Caco-2 (cell line): ENCODE data around the gene NCKAP5. TPM values are rescaled to one million over a fixed set of nuclear protein-coding genes. Genes with fewer than 3 reads are reported as not detected.

ENCODE experiments used
- BruUV-seq: library from RNA; stranded (reverse); fragments of 400-500 nt; replicated peaks from 2 replicates; lab custom pipeline; 2021; lab: Mats Ljungman, UMichigan
- CTCF ChIA-PET: fragments of 300-600 bp; sonication (Branson Sonifier 250); formaldehyde crosslinking; loops from one replicate; lab custom pipeline; 2022; ENCODE audit warnings: antibody characterized with exemption; lab: Charles Lee
- POLR2A ChIA-PET: fragments of 300-600 bp; sonication (Branson Sonifier 250); formaldehyde crosslinking; loops from one replicate; lab custom pipeline; 2022; ENCODE audit warnings: antibody characterized with exemption; lab: Charles Lee
- DNase-seq, 2 experiments: peaks; one replicate each; pipeline versions ENCODE4 v3.0.0 to v3.0.0-alpha.2; 2020 to 2022
- H3K27me3 ChIP-seq: replicated peaks from 2 replicates; pipeline ENCODE4 v1.6.0; 2011; ENCODE audit warnings: low read length; ENCODE audit not compliant: control insufficient read depth, insufficient read depth
- H3K36me3 ChIP-seq: 2 replicates; pipeline ENCODE4 v1.5.1; 2011; ENCODE audit warnings: low read length; ENCODE audit not compliant: control insufficient read depth, insufficient read depth
- H3K4me1 ChIP-seq: fragments of 250-450 bp; sonication (Bioruptor Pico); 2 replicates; pipeline ENCODE4 v1.5.1; 2020; ENCODE audit warnings: mild to moderate bottlenecking
- H3K4me3 ChIP-seq: 2 replicates; pipeline ENCODE4 v1.5.1; 2011; ENCODE audit warnings: low read depth, mild to moderate bottlenecking, control low read depth, low read length
- H3K9me3 ChIP-seq: fragments of 250-450 bp; sonication (Bioruptor Pico); 2 replicates; pipeline ENCODE4 v1.5.1; 2020; ENCODE audit warnings: mild to moderate bottlenecking, moderate library complexity
- H3K27ac Mint-ChIP-seq: one replicate; pipeline ENCODE4 v1.8.0; 2022; ENCODE audit warnings: mixed read lengths; ENCODE audit not compliant: unreplicated experiment
- H3K27me3 Mint-ChIP-seq: one replicate; pipeline ENCODE4 v1.8.0; 2022; ENCODE audit warnings: mixed read lengths; ENCODE audit not compliant: insufficient read depth, unreplicated experiment
- H3K36me3 Mint-ChIP-seq: one replicate; pipeline ENCODE4 v1.8.0; 2022; ENCODE audit warnings: mild to moderate bottlenecking, mixed read lengths; ENCODE audit not compliant: insufficient read depth, unreplicated experiment
- H3K4me1 Mint-ChIP-seq: one replicate; pipeline ENCODE4 v1.8.0; 2022; ENCODE audit warnings: low read depth, mixed read lengths; ENCODE audit not compliant: unreplicated experiment
- H3K4me3 Mint-ChIP-seq: one replicate; pipeline ENCODE4 v1.8.0; 2022; ENCODE audit warnings: mild to moderate bottlenecking, moderate library complexity, mixed read lengths; ENCODE audit not compliant: unreplicated experiment
- H3K9me3 Mint-ChIP-seq: one replicate; pipeline ENCODE4 v1.8.0; 2022; ENCODE audit warnings: mixed read lengths; ENCODE audit not compliant: unreplicated experiment
- intact Hi-C: fragments of 100-400 bp; cut with micrococcal nuclease; formaldehyde crosslinking; loops from one replicate; pipeline ENCODE4 v1.10.0; 2022; ENCODE audit not compliant: unreplicated experiment
- total RNA-seq: library from RNA; stranded (reverse); gene quantifications from 2 replicates; pipeline ENCODE4 v1.2.3, GENCODE V29; 2022
- TF ChIP-seq, protein P1 (sequence below), 2 experiments: fragments of 200-600 bp in 1 of 2; IDR thresholded peaks; 1 replicate in 1 of 2; 2 replicates in 1 of 2; pipeline versions ENCODE4 v1.5.1 to v1.8.0; 2011 to 2022; ENCODE audit warnings: antibody characterized with exemption in 1 of 2, control low read depth in 1 of 2, inconsistent platforms in 1 of 2, low read depth in 1 of 2, low read length in 1 of 2, mild to moderate bottlenecking in 1 of 2, moderate library complexity in 1 of 2; ENCODE audit not compliant: insufficient read depth in 1 of 2, severe bottlenecking in 1 of 2, unreplicated experiment in 1 of 2

The NCKAP5 gene
- total RNA-seq, 1 experiment from 2014 or later, result 3.8 TPM

DNA sequence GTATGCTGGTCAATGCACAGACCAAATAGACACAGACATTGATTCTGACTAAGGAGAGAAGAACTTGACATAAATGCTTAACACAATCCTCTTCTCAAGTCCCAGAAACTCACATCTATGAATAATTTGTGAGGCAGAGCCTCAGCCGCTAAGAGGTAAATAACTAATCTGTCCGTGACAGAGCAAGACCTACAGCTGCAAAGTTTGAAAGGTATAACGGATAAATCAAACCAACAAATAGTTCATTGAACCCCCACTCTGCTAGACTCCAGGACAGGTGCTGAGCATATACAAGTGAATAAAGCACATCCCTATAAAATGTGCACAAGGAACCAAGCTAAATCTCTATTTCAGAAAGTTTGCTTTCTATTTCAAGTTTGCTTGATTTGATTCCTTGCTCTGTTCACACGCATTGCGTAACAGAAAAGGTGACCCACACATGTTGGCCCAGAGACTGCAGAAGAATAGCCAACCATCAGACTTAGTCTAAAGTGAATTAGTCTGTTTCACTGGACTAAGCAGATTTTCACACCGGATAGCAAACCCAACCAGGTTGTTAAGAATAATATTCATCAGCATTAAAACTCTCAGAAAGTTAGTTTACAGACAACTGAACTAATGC is 51.7 kb downstream of the NCKAP5 start:
- intact Hi-C loops, result loop anchor here (5.0 kb wide), 1 partner anchor 46 kb away; no protein-coding TSS in a partner anchor
- Mint-ChIP-seq H3K4me3 (no peak overlapping the region), H3K36me3 (no peaks in the 10 kb centered on the region), H3K27ac (no peak overlapping the region), H3K4me1 (no peaks in the 10 kb centered on the region), H3K9me3 (no peaks in the 10 kb centered on the region), H3K27me3 (no peaks in the 10 kb centered on the region)
- ChIA-PET POLR2A (no interaction called here), CTCF (no interaction called here)
- no TSS peak for BruUV-seq
- H3K9me3 ChIP-seq, result no peaks in the 10 kb centered on the region
- TF ChIP-seq, protein P1, sequence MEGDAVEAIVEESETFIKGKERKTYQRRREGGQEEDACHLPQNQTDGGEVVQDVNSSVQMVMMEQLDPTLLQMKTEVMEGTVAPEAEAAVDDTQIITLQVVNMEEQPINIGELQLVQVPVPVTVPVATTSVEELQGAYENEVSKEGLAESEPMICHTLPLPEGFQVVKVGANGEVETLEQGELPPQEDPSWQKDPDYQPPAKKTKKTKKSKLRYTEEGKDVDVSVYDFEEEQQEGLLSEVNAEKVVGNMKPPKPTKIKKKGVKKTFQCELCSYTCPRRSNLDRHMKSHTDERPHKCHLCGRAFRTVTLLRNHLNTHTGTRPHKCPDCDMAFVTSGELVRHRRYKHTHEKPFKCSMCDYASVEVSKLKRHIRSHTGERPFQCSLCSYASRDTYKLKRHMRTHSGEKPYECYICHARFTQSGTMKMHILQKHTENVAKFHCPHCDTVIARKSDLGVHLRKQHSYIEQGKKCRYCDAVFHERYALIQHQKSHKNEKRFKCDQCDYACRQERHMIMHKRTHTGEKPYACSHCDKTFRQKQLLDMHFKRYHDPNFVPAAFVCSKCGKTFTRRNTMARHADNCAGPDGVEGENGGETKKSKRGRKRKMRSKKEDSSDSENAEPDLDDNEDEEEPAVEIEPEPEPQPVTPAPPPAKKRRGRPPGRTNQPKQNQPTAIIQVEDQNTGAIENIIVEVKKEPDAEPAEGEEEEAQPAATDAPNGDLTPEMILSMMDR (IDR thresholded peaks at IDR 0.05; ENCODE audit: insufficient read depth in 1 of 2, low read depth in 1 of 2, low read length in 1 of 2, severe bottlenecking in 1 of 2, unreplicated experiment in 1 of 2), result no peak
- DNase-seq, result no peak
- no peak overlapping the region for H3K4me3 ChIP-seq
- H3K27me3 ChIP-seq, result no peaks in the 10 kb centered on the region
- no peaks in the 10 kb centered on the region for H3K4me1 ChIP-seq
- no peaks in the 10 kb centered on the region for H3K36me3 ChIP-seq

DNA sequence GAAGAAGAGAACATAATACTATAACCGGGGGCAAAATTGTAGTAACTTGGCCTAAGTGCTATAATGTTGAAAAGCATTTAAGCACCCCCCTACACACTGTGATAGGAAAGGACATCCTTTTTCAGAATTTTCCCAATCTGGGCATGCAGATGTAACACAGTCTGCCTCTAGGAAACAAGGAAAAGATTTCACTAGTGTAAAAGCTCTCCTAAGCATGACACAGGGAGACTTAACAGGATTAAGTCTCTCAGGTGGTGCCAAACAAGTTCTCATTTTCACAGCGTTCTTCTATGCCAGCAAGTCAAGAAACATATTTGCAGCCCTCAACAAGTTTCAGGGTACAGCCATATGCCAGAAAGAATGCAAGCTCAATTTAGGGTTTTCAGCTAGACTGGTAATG is 53.0 kb downstream of the NCKAP5 start:
- no peaks in the 10 kb centered on the region for H3K27me3 Mint-ChIP-seq
- H3K4me3 ChIP-seq, result no peak overlapping the region
- no peak overlapping the region for H3K4me3 Mint-ChIP-seq
- H3K4me1 ChIP-seq, result no peaks in the 10 kb centered on the region
- no peaks in the 10 kb centered on the region for H3K27me3 ChIP-seq
- no peak overlapping the region for H3K27ac Mint-ChIP-seq
- TF ChIP-seq, protein P1 (IDR thresholded peaks at IDR 0.05; ENCODE audit: insufficient read depth in 1 of 2, low read depth in 1 of 2, low read length in 1 of 2, severe bottlenecking in 1 of 2, unreplicated experiment in 1 of 2), result no peak
- no peaks in the 10 kb centered on the region for H3K36me3 ChIP-seq
- no peaks in the 10 kb centered on the region for H3K9me3 Mint-ChIP-seq
- H3K4me1 Mint-ChIP-seq, result no peaks in the 10 kb centered on the region
- DNase-seq, result no peak
- H3K36me3 Mint-ChIP-seq, result no peaks in the 10 kb centered on the region
- intact Hi-C loops, result loop anchor here (5.0 kb wide), 1 partner anchor 47 kb away; no protein-coding TSS in a partner anchor
- ChIA-PET POLR2A (no interaction called here), CTCF (no interaction called here)
- BruUV-seq, result no TSS peak
- H3K9me3 ChIP-seq, result no peaks in the 10 kb centered on the region

DNA sequence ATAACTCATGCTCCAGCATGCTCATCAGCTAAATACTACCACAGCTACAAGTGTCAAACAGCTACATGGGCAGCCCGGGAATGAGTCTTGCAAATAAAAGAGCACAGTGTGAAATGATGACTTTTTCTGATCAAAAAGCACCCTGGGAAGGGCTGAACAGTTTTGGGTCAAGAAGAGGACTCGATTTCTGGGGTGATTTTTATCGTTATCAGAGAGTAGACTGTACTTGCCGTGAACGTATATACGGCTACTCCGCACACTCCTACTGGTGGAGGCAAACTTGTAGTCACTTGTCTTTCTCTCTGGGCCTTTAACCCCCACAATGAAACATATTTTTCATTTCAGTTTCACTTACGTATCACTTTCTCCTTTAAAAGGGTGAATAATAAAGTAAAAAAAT is 54.4 kb downstream of the NCKAP5 start:
- no TSS peak for BruUV-seq
- Mint-ChIP-seq H3K36me3 (no peaks in the 10 kb centered on the region), H3K9me3 (no peaks in the 10 kb centered on the region), H3K4me1 (no peaks in the 10 kb centered on the region), H3K27me3 (no peaks in the 10 kb centered on the region), H3K27ac (no peak overlapping the region), H3K4me3 (no peak overlapping the region)
- Histone ChIP-seq H3K9me3 (no peaks in the 10 kb centered on the region), H3K27me3 (no peaks in the 10 kb centered on the region), H3K4me1 (no peaks in the 10 kb centered on the region), H3K4me3 (no peak overlapping the region), H3K36me3 (no peaks in the 10 kb centered on the region)
- CTCF ChIA-PET, result no interaction called here
- TF ChIP-seq, protein P1 (IDR thresholded peaks at IDR 0.05; ENCODE audit: insufficient read depth in 1 of 2, low read depth in 1 of 2, low read length in 1 of 2, severe bottlenecking in 1 of 2, unreplicated experiment in 1 of 2), result no peak
- DNase-seq, result no peak
- intact Hi-C loops, result no loop called here
- POLR2A ChIA-PET, result no interaction called here
